ENCODE results near the gene MESD.

MESD gene

GRCh38 chr15:81024265-81024872 is 34.8 kb upstream of the MESD start:
- no peak for TF ChIP-seq CTCF (IDR thresholded peaks at IDR 0.05; ENCODE audit: low read depth, low read length)
- peak in 1 of 2 donors; percentile 13 for DNase-seq (ENCODE audit: low read depth in 2 of 2)
- no peak overlapping the region for H3K4me3 ChIP-seq (replicated peaks in 1 of 2; ENCODE audit: low read depth in 2 of 2, low read length in 2 of 2)

DNA sequence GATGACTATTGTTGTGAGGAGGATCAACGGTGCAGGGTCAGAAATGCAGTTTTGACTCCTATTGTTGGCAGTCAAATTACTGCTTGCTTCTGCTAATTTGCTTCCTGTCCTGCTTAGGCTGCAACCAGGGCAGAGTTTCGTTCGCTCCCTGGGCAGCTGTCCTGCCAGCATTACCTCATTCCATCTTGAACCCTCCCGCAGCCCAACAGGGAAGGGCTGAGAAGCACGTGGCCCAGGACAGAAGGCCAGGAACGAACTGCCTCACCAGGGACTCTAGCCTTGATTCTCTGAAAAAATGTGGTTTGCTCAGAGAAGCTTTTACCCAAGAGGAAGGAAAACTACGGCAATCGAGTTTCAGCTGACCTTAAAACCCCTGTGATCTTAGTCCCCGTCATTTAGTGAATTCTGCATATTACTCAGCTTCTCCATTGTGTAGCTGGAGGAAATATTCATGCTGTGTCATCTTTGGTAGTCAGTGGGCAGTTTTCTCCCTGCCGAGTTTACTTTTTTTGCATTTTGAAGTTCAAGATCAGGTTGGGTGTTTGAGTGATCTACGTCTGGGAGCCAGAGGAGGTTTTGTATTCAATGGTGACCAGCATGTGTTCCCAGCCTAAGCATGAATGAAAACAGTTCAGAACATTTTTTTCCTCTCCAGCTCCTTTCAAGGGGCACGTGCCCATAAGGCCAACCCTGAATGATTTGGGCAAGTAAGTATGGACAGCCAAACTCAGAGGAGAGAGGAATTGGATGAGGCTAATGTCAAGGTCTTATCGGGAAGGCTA is 34.1 kb upstream of the MESD start:
- peak; percentile 77 to 94 for DNase-seq (ENCODE audit: low read depth in 2 of 2)
- no peak for TF ChIP-seq CTCF (IDR thresholded peaks at IDR 0.05; ENCODE audit: low read depth, low read length)
- H3K4me3 ChIP-seq (replicated peaks in 1 of 2; ENCODE audit: low read depth in 2 of 2, low read length in 2 of 2) = peak overlapping the region in 1 of 2 donors; percentile 6

- TF ChIP-seq CTCF (IDR thresholded peaks at IDR 0.05; ENCODE audit: low read depth, low read length) = no peak
Measured at GRCh38 chr15:81021321-81021720, 31.7 kb upstream of the MESD start.

GRCh38 chr15:81018197-81018596 is 28.6 kb upstream of the MESD start:
- H3K4me3 ChIP-seq (replicated peaks in 1 of 2; ENCODE audit: low read depth in 2 of 2, low read length in 2 of 2) = no peak overlapping the region
- DNase-seq (ENCODE audit: low read depth in 2 of 2) = no peak
- no peak for TF ChIP-seq CTCF (IDR thresholded peaks at IDR 0.05; ENCODE audit: low read depth, low read length)

More at GRCh38 chr15:81021321-81021720, 31.7 kb upstream of the MESD start:
- DNase-seq (ENCODE audit: low read depth in 2 of 2) = no peak
- H3K4me3 ChIP-seq (replicated peaks in 1 of 2; ENCODE audit: low read depth in 2 of 2, low read length in 2 of 2) = no peak overlapping the region

- H3K4me3 ChIP-seq (replicated peaks in 1 of 2; ENCODE audit: low read depth in 2 of 2, low read length in 2 of 2) = no peak overlapping the region
- TF ChIP-seq CTCF (IDR thresholded peaks at IDR 0.05; ENCODE audit: low read depth, low read length) = no peak
- no peak for DNase-seq (ENCODE audit: low read depth in 2 of 2)
Measured at GRCh38 chr15:81016489-81017068, 27.0 kb upstream of the MESD start.

GRCh38 chr15:81015621-81016488 is 26.2 kb upstream of the MESD start:
- peak in 1 of 2 donors; percentile 42 for DNase-seq (ENCODE audit: low read depth in 2 of 2)
- H3K4me3 ChIP-seq (replicated peaks in 1 of 2; ENCODE audit: low read depth in 2 of 2, low read length in 2 of 2) = no peak overlapping the region
- TF ChIP-seq CTCF (IDR thresholded peaks at IDR 0.05; ENCODE audit: low read depth, low read length) = no peak
